C4-2B (cell line): ENCODE data around the gene PCED1B.
"Not testable (repeated sequence)": the region's sequence is repeated elsewhere in the genome, so short reads cannot be mapped to it uniquely, and the experiment has no call there.

Experiments
- H3K27ac ChIP-seq: fragments of 450-650 bp; 2 replicates; pipeline ENCODE4 v1.5.1; 2017
- ZFX ChIP-seq: fragments of 450-650 bp; IDR thresholded peaks from 2 replicates; pipeline ENCODE4 v1.6.1; 2017
- TF ChIP-seq, protein P1 (sequence below): fragments of 450-650 bp; conservative IDR thresholded peaks from 2 replicates; pipeline ENCODE4 v1.5.1; 2017; ENCODE audit warnings: mild to moderate bottlenecking

Gene PCED1B

DNA sequence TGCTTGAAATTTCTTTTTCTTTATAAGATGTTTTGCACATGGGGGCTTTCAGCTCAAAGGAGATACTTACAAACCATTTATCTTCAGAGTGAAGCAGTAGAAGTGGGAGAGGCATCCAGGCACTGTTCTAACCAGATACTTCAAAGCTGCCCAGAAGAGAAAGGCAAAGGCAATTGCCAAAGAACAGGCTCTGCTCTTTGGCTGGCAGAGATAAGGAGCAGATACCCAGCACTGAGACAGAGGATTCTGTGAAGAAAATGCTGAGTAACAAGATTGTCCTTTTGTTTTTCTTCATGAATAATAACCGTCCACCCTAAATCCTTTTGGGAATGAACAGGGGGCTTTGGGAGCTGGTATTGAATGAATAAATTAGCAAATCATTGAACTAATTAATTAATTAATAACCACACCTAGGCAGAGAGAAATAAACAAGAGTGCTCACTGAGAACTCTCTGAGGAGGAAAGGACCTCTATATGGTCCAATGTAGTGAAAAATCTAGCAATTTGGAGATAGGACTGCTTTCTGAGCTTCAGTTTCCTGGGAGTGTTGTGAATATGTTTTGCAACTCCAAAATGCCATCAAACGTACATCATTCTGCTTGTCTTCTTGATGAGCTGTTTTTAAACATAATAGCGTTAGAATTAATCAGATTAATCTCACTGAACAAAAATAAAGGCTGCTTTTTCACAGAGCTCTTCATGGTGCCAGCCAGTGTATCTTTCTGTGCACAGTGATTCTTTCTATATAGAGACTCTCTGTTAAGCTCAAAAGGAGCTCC, 193.2 kb downstream of the PCED1B start:
- TF ChIP-seq ZFX = no peak
- TF ChIP-seq, protein P1, sequence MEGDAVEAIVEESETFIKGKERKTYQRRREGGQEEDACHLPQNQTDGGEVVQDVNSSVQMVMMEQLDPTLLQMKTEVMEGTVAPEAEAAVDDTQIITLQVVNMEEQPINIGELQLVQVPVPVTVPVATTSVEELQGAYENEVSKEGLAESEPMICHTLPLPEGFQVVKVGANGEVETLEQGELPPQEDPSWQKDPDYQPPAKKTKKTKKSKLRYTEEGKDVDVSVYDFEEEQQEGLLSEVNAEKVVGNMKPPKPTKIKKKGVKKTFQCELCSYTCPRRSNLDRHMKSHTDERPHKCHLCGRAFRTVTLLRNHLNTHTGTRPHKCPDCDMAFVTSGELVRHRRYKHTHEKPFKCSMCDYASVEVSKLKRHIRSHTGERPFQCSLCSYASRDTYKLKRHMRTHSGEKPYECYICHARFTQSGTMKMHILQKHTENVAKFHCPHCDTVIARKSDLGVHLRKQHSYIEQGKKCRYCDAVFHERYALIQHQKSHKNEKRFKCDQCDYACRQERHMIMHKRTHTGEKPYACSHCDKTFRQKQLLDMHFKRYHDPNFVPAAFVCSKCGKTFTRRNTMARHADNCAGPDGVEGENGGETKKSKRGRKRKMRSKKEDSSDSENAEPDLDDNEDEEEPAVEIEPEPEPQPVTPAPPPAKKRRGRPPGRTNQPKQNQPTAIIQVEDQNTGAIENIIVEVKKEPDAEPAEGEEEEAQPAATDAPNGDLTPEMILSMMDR = no peak
- H3K27ac ChIP-seq = no peak overlapping the region

DNA sequence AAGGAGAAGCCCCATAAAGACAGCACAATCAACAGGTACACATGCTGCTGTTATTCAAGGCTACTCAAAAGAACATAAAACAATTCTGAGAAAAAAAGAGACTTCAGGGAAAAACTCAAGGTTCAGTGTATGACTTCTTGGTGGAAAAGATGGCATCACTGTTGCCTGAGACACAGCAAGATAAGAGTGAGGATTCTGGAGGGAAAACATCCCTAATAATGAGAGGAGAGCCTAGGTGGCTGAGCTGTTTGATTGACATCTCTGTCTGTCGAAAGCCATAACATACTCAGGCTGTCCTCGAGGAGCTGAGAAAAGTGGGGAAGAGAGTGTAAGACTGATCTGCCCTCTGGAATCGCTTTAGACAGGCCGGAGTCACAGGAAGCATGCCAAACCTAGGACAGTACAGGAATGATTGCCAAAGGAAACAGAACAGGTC, 193.8 kb downstream of the PCED1B start:
- no peak overlapping the region for H3K27ac ChIP-seq
- TF ChIP-seq, protein P1 = no peak
- TF ChIP-seq ZFX = no peak

DNA sequence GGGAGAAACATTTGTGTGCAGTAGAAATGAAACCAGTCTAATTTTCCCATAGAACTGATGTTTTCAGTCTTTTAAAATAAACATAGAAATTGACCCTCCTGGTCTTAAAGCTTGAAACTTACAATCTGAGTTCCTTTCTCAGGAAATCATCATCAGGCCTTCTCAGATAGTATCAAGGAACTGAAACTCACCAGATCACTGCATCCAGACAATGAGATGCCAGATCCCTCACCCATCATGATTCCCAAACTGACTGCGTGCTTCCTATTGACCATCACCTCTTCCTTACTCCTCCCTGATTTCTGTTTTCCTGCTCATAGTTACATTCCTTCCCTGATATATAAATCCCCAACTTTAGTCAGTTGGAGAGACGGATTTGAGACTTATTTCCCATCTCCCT, 195.3 kb downstream of the PCED1B start:
- TF ChIP-seq, protein P1 = no peak
- no peak for TF ChIP-seq ZFX
- no peak overlapping the region for H3K27ac ChIP-seq

DNA sequence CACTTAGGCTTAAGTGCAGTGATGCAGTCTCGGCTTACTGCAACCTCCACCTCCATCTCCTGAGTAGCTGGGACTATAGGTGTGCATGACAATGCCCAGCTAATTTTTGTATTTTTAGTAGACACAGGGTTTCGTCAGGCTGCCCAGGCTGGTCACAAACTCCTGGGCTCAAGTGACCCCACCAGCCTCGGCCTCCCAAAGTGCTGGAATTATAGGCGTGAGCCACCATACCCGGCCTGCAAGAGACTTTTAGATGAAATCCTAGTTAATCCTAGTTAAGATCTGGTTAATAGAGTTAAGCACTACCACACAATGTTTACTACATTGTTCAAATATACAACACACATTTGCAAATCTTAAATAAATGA, 196.8 kb downstream of the PCED1B start:
- TF ChIP-seq, protein P1 = no peak
- TF ChIP-seq ZFX = no peak
- no peak overlapping the region for H3K27ac ChIP-seq

DNA sequence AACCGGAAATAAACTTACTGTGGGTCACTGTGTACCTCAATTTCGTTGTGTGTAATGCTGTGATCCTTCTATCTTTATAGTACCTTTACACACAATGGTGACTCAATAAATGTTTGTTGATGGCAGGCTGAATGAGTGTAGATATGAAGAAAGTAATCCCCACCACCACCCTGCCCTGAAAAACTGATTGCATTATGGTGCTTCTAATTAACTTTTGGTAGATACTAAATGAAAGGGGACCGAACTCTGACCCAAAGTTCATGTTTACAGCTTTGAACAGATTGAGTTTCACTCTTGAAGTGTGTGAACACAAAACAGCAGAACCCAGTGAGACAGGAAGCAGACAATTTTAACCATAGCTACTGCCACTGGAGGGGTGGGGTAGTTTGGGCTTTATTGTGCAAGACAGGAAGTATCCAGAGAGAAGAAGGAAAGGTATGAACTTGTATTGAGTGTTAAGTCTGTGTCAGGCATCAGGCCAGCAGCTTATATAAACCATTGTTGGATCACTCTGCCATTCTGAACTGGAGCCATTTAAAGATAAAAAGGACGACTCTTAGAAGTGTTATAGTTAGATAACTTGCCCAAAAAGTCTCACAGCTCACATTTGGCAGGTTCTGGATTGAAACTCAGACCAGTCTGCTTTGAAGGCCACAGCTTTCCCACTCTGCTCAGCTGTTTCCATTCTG, 197.3 kb downstream of the PCED1B start:
- TF ChIP-seq, protein P1 = no peak
- TF ChIP-seq ZFX = no peak
- H3K27ac ChIP-seq = no peak overlapping the region

DNA sequence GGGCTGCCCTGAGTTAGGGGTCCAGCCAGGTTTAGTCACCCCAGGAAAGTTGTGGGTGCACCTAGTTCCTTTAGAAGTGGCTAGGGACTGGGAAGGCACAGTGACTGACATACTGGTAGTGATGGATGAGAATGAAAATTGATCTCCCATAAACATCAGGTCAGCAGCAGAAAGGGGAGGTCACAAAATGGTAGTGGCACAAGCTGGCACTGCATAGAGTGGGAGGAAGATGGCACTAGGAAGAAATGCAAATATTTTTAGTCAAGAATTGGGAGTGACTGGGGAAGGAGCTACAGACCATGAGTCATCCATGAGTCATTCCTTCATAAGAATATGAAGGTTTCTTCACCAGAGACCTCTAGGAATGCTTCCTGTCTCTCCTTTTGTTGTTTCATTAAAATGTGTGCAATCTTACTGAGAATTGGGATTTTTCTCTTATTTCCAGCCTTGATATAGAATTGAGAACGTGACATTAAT, 198.6 kb downstream of the PCED1B start:
- no peak overlapping the region for H3K27ac ChIP-seq
- no peak for TF ChIP-seq ZFX
- TF ChIP-seq, protein P1 = no peak

DNA sequence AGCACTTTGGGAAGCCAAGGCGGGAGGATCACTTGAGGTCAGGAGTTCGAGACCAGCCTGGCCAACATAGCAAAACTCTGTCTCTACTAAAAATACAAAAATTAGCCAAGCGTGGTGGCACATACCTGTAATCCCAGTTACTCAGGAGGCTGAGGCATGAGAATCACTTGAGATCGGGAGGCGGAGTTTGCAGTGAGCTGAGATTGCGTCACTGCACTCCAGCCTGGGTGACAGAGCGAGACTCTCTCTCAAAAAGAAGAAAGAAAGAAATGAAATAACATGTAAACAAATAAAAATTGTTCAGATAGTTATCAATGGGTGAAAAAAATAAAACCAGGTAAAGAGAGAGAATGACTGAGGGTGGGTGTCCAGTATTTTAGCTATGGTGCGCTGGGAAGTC, 200.3 kb downstream of the PCED1B start:
- H3K27ac ChIP-seq = not testable (repeated sequence)
